OCI-LY3 (cell line): Measurements from ENCODE around the gene ZNF407.

Experiments
- H2AFZ ChIP-seq: fragments of 200-600, 300-600 bp; shearing (Covaris generic); 2 replicates; pipeline ENCODE4 v1.6.0; 2014; ENCODE audit warnings: antibody characterized with exemption, low read depth, low read length
- H3K27ac ChIP-seq: fragments of 200-600, 300-600 bp; sonication (generic); 2 replicates; pipeline ENCODE4 v1.5.1; 2014; ENCODE audit warnings: mild to moderate bottlenecking, low read length, moderate library complexity, mixed read lengths
- H3K27me3 ChIP-seq: fragments of 200-600, 300-600 bp; sonication (generic); 2 replicates; pipeline ENCODE4 v1.6.1; 2014; ENCODE audit warnings: low read depth, low read length, mixed read lengths
- H3K36me3 ChIP-seq: fragments of 200-600, 300-600 bp; sonication (generic); replicated peaks from 2 replicates; pipeline ENCODE3; 2014; ENCODE audit warnings: low read depth, low read length, mixed read lengths
- H3K4me1 ChIP-seq: fragments of 300-600, 200-600 bp; sonication (generic); 2 replicates; pipeline ENCODE4 v1.6.1; 2014; ENCODE audit warnings: low read length, mixed read lengths
- H3K4me2 ChIP-seq: fragments of 200-600, 300-600 bp; sonication (generic); 2 replicates; pipeline ENCODE4 v1.6.1; 2014; ENCODE audit warnings: low read length, mixed read lengths
- H3K4me3 ChIP-seq: fragments of 300-600, 200-600 bp; sonication (generic); 2 replicates; pipeline ENCODE4 v1.5.1; 2014; ENCODE audit warnings: antibody characterized with exemption, mild to moderate bottlenecking, low read length, moderate library complexity
- H3K79me2 ChIP-seq: fragments of 300-600, 200-600 bp; shearing (Covaris generic); 2 replicates; pipeline ENCODE4 v1.6.1; 2014; ENCODE audit warnings: mild to moderate bottlenecking, low read length, mixed read lengths
- H3K9ac ChIP-seq: fragments of 300-600, 200-600 bp; shearing (Covaris generic); 2 replicates; pipeline ENCODE4 v1.6.0; 2014; ENCODE audit warnings: mild to moderate bottlenecking, low read length, moderate library complexity
- H3K9me3 ChIP-seq: fragments of 200-600, 300-600 bp; shearing (Covaris generic); 2 replicates; pipeline ENCODE4 v1.6.1; 2014; ENCODE audit warnings: low read length, mixed read lengths; ENCODE audit not compliant: insufficient read depth
- H4K20me1 ChIP-seq: fragments of 200-600, 300-600 bp; sonication (generic); 2 replicates; pipeline ENCODE4 v1.6.1; 2016; ENCODE audit warnings: low read length, mixed read lengths; ENCODE audit not compliant: insufficient read depth
- EZH2phosphoT487 ChIP-seq: fragments of 200-600 bp; shearing (Covaris generic); IDR thresholded peaks from 2 replicates; pipeline ENCODE4 v1.6.1; 2018; ENCODE audit warnings: antibody characterized with exemption, mixed run types, low read depth
- TF ChIP-seq, protein P1 (sequence below): fragments of 200-600, 300-600 bp; sonication (generic); IDR thresholded peaks from 2 replicates; pipeline ENCODE4 v1.5.1; 2014; ENCODE audit warnings: antibody characterized with exemption, low read length, low read depth

ZNF407 gene

DNA sequence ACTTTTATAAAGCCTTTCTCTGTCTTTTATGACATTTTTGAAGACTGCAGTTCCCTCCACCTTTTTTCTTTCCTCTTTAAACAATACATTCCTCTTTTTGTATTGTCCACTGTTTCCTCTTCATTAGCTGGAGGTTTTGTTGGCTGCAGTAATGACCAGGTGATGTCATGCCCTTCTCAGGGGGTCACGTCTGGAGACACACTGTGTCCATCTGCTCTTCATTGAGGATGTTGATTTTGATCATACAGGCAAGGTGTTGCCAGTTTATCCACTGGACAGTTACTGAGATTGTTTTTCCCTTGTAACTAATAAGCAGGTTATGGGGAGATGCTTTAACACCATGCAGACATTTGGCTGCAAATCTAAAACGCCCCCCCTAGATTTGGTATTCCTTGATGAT is 19.8 kb downstream of the ZNF407 start:
- no peaks in the 10 kb centered on the region for H3K27me3 ChIP-seq
- no peak overlapping the region for H3K9ac ChIP-seq
- H3K36me3 ChIP-seq = no peaks in the 10 kb centered on the region
- H3K4me1 ChIP-seq = peaks cover 11% of the 10 kb centered on the region
- TF ChIP-seq, protein P1, sequence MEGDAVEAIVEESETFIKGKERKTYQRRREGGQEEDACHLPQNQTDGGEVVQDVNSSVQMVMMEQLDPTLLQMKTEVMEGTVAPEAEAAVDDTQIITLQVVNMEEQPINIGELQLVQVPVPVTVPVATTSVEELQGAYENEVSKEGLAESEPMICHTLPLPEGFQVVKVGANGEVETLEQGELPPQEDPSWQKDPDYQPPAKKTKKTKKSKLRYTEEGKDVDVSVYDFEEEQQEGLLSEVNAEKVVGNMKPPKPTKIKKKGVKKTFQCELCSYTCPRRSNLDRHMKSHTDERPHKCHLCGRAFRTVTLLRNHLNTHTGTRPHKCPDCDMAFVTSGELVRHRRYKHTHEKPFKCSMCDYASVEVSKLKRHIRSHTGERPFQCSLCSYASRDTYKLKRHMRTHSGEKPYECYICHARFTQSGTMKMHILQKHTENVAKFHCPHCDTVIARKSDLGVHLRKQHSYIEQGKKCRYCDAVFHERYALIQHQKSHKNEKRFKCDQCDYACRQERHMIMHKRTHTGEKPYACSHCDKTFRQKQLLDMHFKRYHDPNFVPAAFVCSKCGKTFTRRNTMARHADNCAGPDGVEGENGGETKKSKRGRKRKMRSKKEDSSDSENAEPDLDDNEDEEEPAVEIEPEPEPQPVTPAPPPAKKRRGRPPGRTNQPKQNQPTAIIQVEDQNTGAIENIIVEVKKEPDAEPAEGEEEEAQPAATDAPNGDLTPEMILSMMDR = no peak
- no peak for TF ChIP-seq EZH2phosphoT487
- H3K79me2 ChIP-seq = peaks cover 21% of the 10 kb centered on the region
- H2AFZ ChIP-seq = no peak overlapping the region
- no peak overlapping the region for H3K27ac ChIP-seq
- peaks cover 14% of the 10 kb centered on the region; the same call in 1 of the 2 replicates for H4K20me1 ChIP-seq
- H3K9me3 ChIP-seq = no peaks in the 10 kb centered on the region
- H3K4me3 ChIP-seq = no peak overlapping the region
- no peak overlapping the region for H3K4me2 ChIP-seq

DNA sequence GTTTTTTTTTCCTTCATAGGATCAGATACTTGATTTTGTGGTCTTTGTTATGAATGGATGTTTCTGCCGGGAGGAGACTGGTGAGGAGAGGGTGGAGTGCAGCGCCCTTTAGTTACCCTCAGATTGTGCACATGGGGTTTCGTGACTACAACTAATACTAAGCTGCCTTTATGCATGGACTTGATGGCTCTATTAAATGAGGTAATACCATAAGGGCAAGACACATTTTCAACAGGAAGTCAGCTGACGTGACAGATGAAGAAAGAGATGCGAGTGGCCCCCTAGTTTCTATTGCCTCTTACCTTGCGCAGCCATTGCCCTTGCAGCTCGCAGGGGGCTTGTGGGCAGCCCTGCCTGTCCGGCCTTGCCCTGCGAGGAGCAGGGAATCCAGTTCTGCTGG is 24.4 kb downstream of the ZNF407 start:
- TF ChIP-seq EZH2phosphoT487 = no peak
- TF ChIP-seq, protein P1 = no peak
- H3K4me3 ChIP-seq = no peak overlapping the region
- H3K27me3 ChIP-seq = no peaks in the 10 kb centered on the region
- no peaks in the 10 kb centered on the region for H3K9me3 ChIP-seq
- no peak overlapping the region for H3K27ac ChIP-seq
- H3K4me1 ChIP-seq = no peaks in the 10 kb centered on the region
- peaks cover 30% of the 10 kb centered on the region for H4K20me1 ChIP-seq
- H2AFZ ChIP-seq = no peak overlapping the region
- H3K4me2 ChIP-seq = no peak overlapping the region
- peaks cover 31% of the 10 kb centered on the region for H3K79me2 ChIP-seq
- no peaks in the 10 kb centered on the region for H3K36me3 ChIP-seq
- H3K9ac ChIP-seq = no peak overlapping the region

DNA sequence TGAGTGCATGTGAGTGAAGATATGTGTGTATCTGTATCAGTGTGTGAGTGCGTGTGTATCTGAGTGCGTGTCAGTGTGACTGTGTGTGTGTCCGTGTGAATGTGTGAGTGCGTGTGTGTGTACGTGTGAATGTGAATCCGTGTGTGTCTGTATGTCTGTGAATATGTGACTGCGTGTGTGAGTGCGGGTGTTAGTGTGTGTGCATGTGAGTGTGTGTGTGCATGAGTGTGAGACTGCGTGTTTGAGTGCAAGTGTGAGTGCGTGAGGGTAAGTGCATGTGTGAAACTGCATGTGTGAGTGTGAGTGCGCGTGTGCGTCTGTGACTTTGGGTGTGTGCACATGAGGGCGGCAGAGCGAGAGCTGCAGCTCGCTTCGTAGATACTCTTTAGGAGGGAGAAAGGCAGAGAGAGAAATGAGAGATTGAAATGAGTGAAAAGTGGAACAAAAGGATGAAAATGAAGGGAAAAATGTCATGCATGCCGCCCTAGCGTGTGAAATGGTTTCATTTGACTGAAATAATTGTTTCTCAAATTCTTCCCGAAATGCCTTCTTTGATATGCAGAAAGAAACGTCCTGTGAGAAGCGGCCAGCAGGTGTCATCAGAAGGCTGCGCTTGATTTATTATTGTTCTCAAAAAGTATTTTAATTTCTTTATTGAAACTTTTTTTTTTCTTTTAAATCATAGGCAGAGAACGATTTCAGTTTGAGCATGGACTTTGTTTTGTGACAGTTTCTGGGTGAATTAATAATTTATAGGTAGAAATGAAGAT is 25.6 kb downstream of the ZNF407 start:
- H3K9me3 ChIP-seq = no peaks in the 10 kb centered on the region
- no peak overlapping the region for H3K9ac ChIP-seq
- no peak for TF ChIP-seq EZH2phosphoT487
- TF ChIP-seq, protein P1 = peak; percentile 61
- H3K4me2 ChIP-seq = peak overlapping the region; percentile 23; the same call in 1 of the 2 replicates
- H3K36me3 ChIP-seq = no peaks in the 10 kb centered on the region
- no peak overlapping the region for H3K27ac ChIP-seq
- H3K79me2 ChIP-seq = peaks cover 31% of the 10 kb centered on the region
- no peaks in the 10 kb centered on the region for H3K27me3 ChIP-seq
- peaks cover 29% of the 10 kb centered on the region for H4K20me1 ChIP-seq
- H3K4me1 ChIP-seq = no peaks in the 10 kb centered on the region
- 0 out of 2 replicates have a peak overlapping the region, but pooled peaks have one; percentile 0 for H3K4me3 ChIP-seq
- H2AFZ ChIP-seq = no peak overlapping the region

DNA sequence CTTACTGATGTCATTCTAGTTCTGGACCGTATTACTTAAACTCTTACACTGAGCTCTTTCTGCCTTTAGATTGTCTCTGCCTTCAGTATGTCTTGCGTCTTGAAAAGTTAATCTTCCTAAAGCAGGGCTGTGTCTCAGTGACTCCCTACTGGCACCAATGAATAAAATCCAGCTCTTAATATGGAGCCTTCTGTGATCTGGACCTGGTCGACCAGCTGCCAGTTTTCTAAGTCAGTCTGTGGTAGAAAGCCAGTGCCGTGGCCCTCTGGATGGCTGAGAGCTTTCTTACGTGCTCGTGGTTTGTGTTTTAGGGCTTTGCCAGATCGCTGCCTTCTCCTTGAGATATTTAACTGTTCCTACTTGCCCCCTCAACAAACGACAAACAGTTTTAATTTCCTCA is 26.8 kb downstream of the ZNF407 start:
- no peak overlapping the region for H3K4me2 ChIP-seq
- TF ChIP-seq EZH2phosphoT487 = no peak
- TF ChIP-seq, protein P1 = no peak
- H3K4me3 ChIP-seq = no peak overlapping the region
- no peak overlapping the region for H2AFZ ChIP-seq
- H3K9me3 ChIP-seq = no peaks in the 10 kb centered on the region
- peaks cover 34% of the 10 kb centered on the region for H3K79me2 ChIP-seq
- H3K4me1 ChIP-seq = no peaks in the 10 kb centered on the region
- no peaks in the 10 kb centered on the region for H3K27me3 ChIP-seq
- no peak overlapping the region for H3K27ac ChIP-seq
- no peak overlapping the region for H3K9ac ChIP-seq
- H3K36me3 ChIP-seq = no peaks in the 10 kb centered on the region
- peaks cover 29% of the 10 kb centered on the region for H4K20me1 ChIP-seq
